Parathyroid adenoma (tissue), 2 donors: ENCODE data around the gene CCR6.

ENCODE experiments used
- H2AFZ ChIP-seq: fragments of 300-600 bp; sonication (generic); one replicate; pipeline ENCODE4 v1.7.0; 2017; ENCODE audit warnings: antibody characterized with exemption, mild to moderate bottlenecking
- H3K27ac ChIP-seq: fragments of 300-600 bp; sonication (generic); one replicate; pipeline ENCODE4 v1.7.0; 2017
- H3K27me3 ChIP-seq: fragments of 300-600 bp; sonication (generic); one replicate; pipeline ENCODE4 v1.7.0; 2017; ENCODE audit warnings: low read length; ENCODE audit not compliant: control insufficient read depth, insufficient read depth
- H3K36me3 ChIP-seq: fragments of 300-600 bp; sonication (generic); one replicate; pipeline ENCODE4 v1.7.0; 2017; ENCODE audit warnings: low read length; ENCODE audit not compliant: control insufficient read depth, insufficient read depth
- H3K4me1 ChIP-seq: fragments of 300-600 bp; sonication (generic); one replicate; pipeline ENCODE4 v1.7.0; 2017; ENCODE audit warnings: control low read depth
- H3K4me2 ChIP-seq: fragments of 300-600 bp; sonication (generic); one replicate; pipeline ENCODE4 v1.7.0; 2017; ENCODE audit warnings: low read length
- H3K4me3 ChIP-seq: fragments of 300-600 bp; sonication (generic); one replicate; pipeline ENCODE4 v1.7.0; 2017; ENCODE audit warnings: low read depth, low read length
- H3K79me2 ChIP-seq: fragments of 300-600 bp; sonication (generic); one replicate; pipeline ENCODE4 v1.7.0; 2017; ENCODE audit warnings: control low read depth
- H3K9ac ChIP-seq: fragments of 300-600 bp; sonication (generic); one replicate; pipeline ENCODE4 v1.7.0; 2017; ENCODE audit warnings: mild to moderate bottlenecking
- H3K9me3 ChIP-seq: fragments of 300-600 bp; sonication (generic); one replicate; pipeline ENCODE4 v1.7.0; 2017; ENCODE audit warnings: low read length; ENCODE audit not compliant: control insufficient read depth
- TF ChIP-seq, protein P1 (sequence below): fragments of 300-600 bp; sonication (generic); IDR thresholded peaks from one replicate; pipeline ENCODE4 v1.7.0; 2017; ENCODE audit warnings: antibody characterized with exemption, mild to moderate bottlenecking
- donor health status: primary hyperparathyroidism.

Gene CCR6

DNA sequence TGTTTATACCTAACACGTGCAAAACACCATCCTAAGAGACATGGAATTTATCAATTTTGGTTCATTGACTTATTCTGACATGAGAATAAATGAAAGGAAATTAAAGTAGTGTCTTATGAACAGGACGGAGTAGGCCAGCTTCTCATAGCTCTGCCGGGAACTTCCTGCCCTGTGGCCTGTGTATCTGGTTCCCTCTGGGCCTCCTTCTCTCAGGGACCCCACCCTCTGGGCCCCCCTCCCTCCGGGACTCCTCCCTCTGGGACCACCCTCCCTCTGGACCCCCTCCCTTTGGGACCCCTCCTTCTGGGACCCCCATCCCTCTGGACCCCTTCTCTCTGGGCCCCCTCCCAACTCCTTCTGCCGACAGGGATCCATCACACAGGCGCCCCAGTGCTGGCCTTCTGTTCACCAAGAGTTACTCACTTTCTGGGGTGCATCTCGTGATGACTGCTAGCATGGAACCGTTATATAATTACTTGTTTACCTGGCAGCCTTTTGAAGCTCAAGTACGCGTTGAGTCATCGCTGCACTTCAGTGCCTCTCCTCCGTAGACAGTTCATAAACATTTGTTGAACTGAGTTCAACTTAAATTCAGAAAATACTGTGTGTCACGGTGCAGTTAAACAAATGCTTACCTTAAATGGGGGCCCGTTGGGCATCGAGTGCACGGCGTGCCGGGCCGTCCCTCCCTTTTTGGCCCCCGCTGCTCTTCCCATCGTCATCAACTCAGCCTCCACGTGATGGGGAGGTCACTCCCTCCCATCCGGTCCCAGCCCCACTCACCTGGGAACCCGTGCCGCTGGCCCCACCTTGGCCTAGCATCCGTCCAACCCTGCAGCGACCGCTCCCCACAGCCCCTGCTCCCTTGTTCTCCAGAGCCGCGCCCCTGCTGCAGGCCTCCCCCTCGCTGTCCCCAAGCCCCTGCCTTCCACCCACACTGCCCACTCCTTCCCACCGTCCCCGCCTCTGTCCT is 8.1 kb downstream of the CCR6 start:
- Histone ChIP-seq H2AFZ (no peak overlapping the region), H3K27me3 (no peaks in the 10 kb centered on the region), H3K9me3 (no peaks in the 10 kb centered on the region), H3K27ac (no peak overlapping the region), H3K79me2 (no peaks in the 10 kb centered on the region), H3K4me3 (no peak overlapping the region), H3K36me3 (no peaks in the 10 kb centered on the region), H3K9ac (no peak overlapping the region), H3K4me1 (no peaks in the 10 kb centered on the region), H3K4me2 (no peak overlapping the region)
- TF ChIP-seq, protein P1, sequence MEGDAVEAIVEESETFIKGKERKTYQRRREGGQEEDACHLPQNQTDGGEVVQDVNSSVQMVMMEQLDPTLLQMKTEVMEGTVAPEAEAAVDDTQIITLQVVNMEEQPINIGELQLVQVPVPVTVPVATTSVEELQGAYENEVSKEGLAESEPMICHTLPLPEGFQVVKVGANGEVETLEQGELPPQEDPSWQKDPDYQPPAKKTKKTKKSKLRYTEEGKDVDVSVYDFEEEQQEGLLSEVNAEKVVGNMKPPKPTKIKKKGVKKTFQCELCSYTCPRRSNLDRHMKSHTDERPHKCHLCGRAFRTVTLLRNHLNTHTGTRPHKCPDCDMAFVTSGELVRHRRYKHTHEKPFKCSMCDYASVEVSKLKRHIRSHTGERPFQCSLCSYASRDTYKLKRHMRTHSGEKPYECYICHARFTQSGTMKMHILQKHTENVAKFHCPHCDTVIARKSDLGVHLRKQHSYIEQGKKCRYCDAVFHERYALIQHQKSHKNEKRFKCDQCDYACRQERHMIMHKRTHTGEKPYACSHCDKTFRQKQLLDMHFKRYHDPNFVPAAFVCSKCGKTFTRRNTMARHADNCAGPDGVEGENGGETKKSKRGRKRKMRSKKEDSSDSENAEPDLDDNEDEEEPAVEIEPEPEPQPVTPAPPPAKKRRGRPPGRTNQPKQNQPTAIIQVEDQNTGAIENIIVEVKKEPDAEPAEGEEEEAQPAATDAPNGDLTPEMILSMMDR: no peak

DNA sequence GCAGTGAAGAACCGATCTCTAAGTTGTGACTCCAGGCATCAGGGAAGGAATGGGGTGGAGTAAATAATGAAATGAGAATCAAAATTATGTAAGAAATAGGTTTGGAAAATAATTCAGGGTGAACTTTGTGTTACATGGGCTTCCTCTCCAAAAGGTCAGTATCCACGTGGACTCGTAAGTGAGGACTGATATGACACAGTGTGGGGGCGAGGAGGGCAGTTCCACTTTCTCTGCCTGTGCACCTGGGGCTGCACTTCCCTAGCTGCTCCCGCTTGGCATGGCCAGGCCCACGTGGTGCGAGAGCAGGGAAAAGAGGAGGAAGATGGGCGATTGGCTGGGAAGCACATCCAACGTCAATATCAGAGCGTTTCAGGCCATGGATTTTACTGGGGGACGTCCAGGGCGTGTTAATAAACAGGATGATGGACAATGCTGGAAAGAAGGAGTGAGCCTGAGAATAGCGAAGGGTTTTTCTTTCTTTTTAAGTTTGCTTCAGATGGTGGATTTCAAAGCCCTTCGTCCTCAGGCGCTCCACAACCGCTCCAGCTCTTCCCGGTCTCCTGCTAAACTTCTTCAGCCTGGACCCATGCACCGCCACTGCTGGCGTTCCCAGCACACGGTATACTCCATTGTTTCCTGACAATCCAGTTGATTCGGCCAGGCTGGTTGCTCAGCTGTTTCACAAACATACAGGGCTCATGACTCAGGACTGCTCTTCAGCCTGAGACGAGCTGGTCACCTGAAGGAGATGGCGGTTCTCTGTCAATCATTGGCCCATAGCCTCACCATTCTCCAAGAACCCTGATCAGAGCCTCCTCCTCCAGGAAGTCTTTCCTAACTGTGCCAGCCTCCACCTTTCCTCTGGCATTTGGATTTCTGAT is 11.8 kb downstream of the CCR6 start:
- TF ChIP-seq, protein P1: no peak
- Histone ChIP-seq H3K36me3 (no peaks in the 10 kb centered on the region), H3K4me1 (no peaks in the 10 kb centered on the region), H3K4me2 (no peak overlapping the region), H3K27me3 (no peaks in the 10 kb centered on the region), H3K9ac (no peak overlapping the region), H3K4me3 (no peak overlapping the region), H3K9me3 (no peaks in the 10 kb centered on the region), H3K79me2 (no peaks in the 10 kb centered on the region), H3K27ac (no peak overlapping the region), H2AFZ (no peak overlapping the region)

DNA sequence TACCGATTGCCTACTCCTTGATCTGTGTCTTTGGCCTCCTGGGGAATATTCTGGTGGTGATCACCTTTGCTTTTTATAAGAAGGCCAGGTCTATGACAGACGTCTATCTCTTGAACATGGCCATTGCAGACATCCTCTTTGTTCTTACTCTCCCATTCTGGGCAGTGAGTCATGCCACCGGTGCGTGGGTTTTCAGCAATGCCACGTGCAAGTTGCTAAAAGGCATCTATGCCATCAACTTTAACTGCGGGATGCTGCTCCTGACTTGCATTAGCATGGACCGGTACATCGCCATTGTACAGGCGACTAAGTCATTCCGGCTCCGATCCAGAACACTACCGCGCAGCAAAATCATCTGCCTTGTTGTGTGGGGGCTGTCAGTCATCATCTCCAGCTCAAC is 13.5 kb downstream of the CCR6 start:
- no peak overlapping the region for H3K4me3 ChIP-seq
- no peak overlapping the region for H2AFZ ChIP-seq
- no peak overlapping the region for H3K27ac ChIP-seq
- no peaks in the 10 kb centered on the region for H3K4me1 ChIP-seq
- no peak overlapping the region for H3K9ac ChIP-seq
- H3K4me2 ChIP-seq: no peak overlapping the region
- H3K27me3 ChIP-seq: no peaks in the 10 kb centered on the region
- no peaks in the 10 kb centered on the region for H3K36me3 ChIP-seq
- H3K79me2 ChIP-seq: no peaks in the 10 kb centered on the region
- no peaks in the 10 kb centered on the region for H3K9me3 ChIP-seq
- TF ChIP-seq, protein P1: no peak

DNA sequence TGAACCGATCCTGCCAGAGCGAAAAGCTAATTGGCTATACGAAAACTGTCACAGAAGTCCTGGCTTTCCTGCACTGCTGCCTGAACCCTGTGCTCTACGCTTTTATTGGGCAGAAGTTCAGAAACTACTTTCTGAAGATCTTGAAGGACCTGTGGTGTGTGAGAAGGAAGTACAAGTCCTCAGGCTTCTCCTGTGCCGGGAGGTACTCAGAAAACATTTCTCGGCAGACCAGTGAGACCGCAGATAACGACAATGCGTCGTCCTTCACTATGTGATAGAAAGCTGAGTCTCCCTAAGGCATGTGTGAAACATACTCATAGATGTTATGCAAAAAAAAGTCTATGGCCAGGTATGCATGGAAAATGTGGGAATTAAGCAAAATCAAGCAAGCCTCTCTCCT is 14.2 kb downstream of the CCR6 start:
- no peaks in the 10 kb centered on the region for H3K79me2 ChIP-seq
- H3K4me2 ChIP-seq: no peak overlapping the region
- no peaks in the 10 kb centered on the region for H3K27me3 ChIP-seq
- H3K4me1 ChIP-seq: no peaks in the 10 kb centered on the region
- no peak overlapping the region for H3K27ac ChIP-seq
- H3K9ac ChIP-seq: no peak overlapping the region
- H3K36me3 ChIP-seq: no peaks in the 10 kb centered on the region
- TF ChIP-seq, protein P1: no peak
- H3K4me3 ChIP-seq: no peak overlapping the region
- H3K9me3 ChIP-seq: no peaks in the 10 kb centered on the region
- no peak overlapping the region for H2AFZ ChIP-seq
